MV-4-11 (cell line): ENCODE results near the gene RNF214.
"Not testable (repeated sequence)": the region's sequence is repeated elsewhere in the genome, so short reads cannot be mapped to it uniquely, and the experiment has no call there.

Experiments
- DNase-seq: peaks from one replicate; lab custom pipeline; 2025; lab: John Stamatoyannopoulos, UW

The RNF214 gene

DNA sequence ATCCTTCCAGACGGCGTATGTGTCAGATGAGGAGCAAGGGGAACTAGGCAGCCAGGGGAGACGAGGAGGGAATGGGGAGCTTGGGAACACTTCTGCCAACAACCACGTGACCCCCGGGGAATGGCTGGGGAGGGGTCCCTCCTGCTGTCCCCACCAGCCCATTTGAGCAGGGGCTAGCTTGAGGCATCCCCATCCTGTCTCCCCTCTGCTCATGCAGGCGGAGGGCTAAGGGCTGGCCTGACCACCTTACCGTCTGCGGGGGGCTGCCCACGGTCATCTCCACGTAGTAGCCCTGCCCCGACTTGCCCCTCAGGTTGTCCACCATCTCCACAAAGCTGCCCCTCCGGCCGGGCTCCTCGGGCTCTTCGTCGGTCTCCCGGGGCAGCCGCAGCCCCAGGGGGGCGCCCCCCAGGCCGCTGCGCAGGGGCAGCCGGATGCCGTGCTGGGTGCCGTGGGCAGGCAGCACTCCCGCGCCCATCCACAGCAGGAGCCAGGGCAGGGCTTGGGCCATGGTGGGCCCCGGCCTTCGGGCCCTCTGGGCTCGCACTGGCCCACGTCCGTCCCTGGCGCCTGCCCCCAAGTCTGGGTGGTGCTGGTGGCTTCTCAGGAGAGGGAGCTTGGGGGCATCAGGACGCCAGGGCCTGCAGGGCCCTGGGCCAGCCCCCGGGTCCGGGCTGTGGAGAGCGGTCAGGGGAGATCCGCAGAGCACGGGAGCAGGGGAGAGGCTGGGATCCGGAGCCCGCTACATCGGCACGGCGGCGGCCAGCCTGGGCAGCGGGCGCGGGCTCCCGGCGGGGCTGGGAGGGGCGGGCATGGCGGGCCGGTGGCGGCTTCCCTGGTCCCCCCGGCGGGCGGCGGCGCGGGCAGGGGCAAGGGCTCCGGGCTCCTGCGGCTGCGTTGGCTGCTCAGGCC is 83.1 kb downstream of the RNF214 start:
- DNase-seq: no peak

DNA sequence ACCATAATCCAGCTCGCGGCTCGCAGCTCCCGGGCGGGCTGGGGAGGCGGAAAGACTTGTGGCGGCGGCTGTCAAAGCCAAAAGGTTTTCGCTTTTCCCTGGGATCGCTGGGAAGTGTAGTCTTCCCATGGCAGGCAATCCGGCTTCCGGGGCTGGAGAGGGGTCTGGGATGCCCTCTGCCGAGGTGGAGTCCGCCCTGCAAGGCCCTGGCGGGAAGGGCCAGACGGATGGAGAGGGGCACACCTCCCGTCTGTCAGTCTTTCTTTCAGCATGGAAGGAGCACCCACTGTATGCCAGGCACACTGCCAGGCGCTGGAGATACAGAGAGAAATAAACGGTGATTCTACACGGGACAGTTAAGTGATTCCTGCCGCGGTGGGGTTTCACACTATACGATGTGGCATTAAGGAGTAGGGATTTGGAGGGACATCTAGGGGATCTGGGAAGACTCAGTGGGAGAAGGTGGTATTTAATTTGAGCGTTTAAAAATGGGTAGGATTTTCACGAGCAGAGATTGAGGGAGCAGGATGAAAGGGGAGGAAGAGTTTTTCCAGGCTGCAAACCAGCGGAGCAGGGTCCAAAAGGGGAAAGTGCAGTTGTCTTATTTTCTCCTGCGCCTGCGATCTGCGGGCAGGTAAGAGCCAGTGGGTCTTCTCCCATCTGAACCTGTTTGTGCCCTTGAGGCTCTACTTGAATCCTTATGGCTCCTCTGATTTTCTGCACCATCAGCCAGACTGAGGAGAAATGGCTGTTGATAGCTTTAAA is 83.9 kb downstream of the RNF214 start, which contains the start of gene BACE1:
Gene BACE1, minus strand, starts transcription at position 60 of the 765 bp plus-strand sequence. CDS start 461 bp downstream, outside the sequence.
- peak; percentile 70 for DNase-seq

DNA sequence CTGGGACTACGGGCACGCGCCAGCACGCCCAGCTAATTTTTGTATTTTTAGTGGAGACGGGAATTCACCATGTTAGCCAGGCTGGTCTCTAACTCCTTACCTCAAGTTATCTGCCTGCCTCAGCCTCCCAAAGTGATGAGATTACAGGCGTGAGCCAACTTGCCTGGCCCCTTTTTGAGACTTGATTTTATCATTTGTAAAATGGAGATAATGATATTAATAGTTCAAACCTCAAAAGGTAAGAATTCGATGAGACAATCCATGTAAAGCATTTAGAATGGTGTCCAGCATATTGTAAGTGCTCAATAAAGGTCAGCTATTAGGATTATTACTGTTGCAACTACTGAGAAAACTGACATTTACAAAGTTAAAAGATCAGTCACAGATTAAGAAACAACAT is 86.3 kb downstream of the RNF214 start:
- DNase-seq: no peak

DNA sequence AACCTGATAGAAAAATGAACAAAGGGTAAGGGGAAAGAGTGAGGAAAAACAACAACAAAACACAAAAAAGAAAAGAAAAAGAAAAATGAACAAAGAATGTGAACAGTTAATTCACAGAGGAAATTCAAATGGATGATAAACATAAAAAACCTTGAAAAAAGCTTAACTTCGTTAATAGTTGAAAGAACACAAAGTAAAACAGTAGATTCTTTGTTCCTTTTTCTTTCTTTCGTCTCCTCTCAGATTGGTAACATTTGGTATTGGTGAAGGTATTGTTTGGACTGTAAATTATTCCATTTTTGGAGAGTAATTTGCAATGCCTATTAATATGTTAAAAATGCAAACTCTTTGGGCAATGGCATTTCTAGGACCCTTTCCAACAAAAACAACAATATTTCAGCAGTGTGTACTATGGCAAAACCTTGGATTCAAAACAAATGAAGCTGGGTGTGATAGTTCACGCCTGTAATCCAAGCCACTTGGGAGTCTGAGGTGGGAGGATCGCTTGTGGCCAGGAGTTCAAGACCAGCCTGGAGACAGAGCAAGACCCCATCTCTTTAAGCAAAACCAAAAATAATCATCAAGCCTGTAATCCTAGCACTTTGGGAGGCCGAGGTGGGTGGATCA is 86.9 kb downstream of the RNF214 start:
- DNase-seq: no peak

DNA sequence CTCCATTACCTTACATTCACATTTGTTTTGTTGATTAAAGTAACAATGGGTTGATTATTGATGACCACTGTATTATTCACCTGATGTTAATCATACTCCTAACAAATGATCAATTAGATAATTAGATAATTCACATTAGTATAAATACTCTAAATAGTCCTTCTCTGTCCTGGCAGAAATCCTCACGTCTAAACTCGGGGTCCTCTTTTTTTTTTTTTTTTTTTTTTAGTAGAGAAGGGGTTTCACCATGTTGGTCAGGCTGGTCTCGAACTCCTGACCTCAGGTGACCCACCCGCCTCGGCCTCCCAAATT is 94.7 kb downstream of the RNF214 start:
- not testable (repeated sequence) for DNase-seq

DNA sequence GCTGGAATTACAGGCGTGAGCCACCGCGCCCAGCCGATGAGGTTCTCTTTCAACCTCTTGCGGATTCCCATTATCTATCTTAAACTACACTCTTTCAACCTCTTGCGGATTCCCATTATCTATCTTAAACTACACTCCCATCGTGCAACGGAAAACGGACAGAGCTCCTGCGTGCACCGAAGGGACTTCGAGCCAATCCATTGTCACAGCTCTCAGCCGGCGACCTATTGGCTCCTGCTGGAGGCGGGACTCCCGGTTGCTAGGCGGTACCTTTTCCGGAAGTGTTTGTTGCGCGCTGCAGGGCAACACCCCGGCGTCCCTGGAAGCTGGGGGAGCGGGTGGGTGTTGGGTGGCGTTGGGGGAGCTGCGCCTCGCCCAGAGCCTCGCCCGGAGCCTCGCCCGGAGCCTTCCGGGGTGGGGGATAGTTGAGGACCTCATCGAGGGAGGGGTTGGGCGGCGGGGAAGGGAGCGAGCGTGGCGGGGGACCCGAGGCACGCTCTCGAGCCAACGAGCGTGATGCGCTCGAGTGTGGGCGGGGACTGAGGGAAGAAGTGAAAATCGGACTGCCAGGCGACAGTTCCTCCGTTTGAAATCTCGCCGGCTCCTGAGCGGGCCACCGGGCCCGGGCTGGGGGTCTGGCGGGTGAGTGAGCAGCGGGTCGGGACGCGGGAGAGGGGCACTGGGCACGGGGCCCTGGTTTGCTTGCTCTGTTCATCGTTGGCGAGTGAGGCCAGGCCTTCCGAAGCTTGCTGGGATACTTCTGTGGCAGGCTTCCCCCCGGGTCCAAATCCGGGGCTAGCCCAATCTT is 95.3 kb downstream of the RNF214 start, which contains the start of gene CEP164:
Gene CEP164, plus strand, starts transcription at position 288 of the 808 bp plus-strand sequence. CDS start 10,733 bp downstream, outside the sequence.
- peak; percentile 97 for DNase-seq

DNA sequence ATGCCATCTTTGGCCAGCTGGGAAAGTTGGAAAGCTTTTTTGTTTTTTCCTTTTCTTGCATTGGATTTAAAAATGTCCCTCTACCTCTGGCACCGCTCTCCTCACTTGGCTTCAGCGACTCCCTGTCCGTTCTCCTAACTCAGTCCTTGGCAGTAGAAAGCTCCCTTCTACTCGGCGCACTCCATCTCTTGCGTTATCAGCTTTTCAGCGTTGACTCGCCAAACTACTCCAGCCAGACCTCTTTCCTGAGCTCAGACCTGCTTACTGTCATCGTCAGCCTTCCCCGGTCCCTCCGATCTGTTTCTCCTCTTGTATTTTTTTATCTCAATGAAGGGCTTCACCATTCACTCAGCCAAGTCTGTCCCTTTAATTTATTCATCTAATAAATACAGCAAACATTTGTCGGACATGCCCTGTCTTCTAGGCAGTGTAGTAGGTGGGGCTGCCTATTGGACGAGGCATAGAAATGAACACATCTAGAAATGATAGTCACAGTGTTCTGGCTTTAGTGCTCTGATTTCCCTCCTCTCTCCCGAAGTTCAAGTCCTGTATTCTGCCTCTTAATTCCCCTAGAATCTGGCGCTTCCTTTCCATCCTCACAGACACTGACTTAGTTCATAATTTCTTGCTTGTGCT is 96.0 kb downstream of the RNF214 start:
- DNase-seq: peak; percentile 28

DNA sequence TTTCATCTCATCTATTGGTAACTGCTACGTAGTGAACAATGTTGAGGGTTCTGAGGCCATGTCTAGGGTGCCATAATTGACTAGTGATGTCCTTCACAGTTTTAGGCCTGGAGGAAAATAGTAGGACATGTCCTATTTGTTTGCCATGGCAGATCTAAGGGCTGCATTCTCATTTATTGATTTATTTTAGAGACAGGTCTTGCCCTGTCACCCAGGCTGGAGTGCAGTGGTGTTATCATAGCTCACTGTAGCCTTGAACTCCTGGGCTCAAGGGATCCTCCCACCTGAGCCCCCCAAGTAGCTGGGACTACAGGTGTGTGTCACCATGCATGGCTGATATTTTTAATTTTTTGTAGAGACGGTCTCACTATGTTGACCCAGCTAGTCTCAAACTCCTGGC is 100.4 kb downstream of the RNF214 start:
- no peak for DNase-seq

DNA sequence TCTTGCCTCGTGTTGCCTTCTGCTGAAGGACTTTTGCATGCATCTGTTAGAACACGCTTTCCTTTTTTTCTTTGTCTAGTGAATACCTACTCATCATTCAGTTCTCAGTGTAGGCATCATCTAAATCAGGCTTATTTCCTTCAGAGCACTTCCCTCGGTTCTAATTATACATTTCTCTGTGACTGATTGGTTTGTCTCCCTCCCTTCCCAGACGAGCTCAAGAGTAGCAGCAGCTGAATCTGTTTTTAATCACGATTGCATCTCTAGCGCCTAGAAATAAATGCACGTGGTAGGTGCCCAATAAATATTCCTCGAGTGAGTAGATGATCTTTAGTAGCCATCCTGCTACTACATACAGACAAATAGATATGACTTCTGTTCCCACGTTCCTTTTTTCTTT is 101.4 kb downstream of the RNF214 start:
- DNase-seq: no peak

DNA sequence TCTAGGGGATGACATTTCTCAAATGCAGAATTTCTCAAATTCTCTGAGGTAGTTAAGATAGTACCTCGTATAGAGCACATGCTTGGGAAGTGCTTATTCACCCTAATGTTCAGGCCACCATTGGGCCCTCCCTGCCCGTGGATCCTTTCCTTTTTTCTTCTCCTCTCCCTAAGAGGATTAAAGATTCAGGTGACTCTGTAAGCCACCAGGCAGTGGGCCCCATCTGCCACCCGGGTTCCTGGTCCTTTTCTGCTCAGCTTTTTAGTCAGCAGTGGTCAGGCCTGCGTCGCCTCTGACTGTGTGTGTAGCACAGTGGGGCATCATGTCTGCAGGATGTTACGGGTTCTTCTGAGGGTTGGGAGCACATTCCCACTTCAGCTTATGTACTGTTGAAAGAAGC is 102.4 kb downstream of the RNF214 start:
- no peak for DNase-seq

DNA sequence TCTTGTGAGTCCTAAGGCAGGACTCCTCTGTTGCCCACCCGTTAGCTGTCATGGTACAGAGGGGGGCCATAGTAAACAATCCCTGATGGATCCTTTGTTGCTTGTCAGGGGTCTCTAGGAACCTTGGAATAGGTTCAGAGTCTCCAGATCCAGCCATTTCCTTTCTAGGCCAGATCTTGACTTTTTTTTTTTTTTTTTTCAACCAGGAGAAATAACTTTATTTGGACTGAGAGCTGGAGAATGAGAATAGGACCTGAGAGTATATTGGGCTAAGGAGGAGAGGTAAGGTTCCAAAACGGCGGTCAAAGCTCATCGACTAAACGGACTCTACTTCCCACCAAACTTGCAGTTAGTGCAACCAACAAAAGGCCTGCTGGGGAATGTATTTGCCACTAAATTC is 102.9 kb downstream of the RNF214 start:
- no peak for DNase-seq
